GM10266 (cell line): ENCODE results near the gene TAS2R16.
"Not testable (repeated sequence)": the region's sequence is repeated elsewhere in the genome, so short reads cannot be mapped to it uniquely, and the experiment has no call there.

Source experiments
- DNase-seq: peaks from one replicate; pipeline ENCODE4 v3.0.0; 2012; ENCODE audit errors: extremely low spot score
- CTCF ChIP-seq: IDR thresholded peaks from 2 replicates; pipeline ENCODE4 v1.5.1; 2012; ENCODE audit warnings: mild to moderate bottlenecking, low read depth; ENCODE audit not compliant: control insufficient read depth, insufficient read depth; ENCODE audit errors: missing control alignments

The TAS2R16 gene

GRCh38 chr7:122975341-122975740 is 20.2 kb downstream of the TAS2R16 start:
- TF ChIP-seq CTCF: no peak
- no peak for DNase-seq

GRCh38 chr7:122974229-122974628 is 21.3 kb downstream of the TAS2R16 start:
- no peak for DNase-seq
- TF ChIP-seq CTCF: no peak

- TF ChIP-seq CTCF: no peak
- DNase-seq: no peak
Measured at GRCh38 chr7:122972056-122972455, 23.4 kb downstream of the TAS2R16 start.

- TF ChIP-seq CTCF: no peak
- DNase-seq: no peak
Measured at GRCh38 chr7:122970740-122971725, 24.5 kb downstream of the TAS2R16 start.

- no peak for DNase-seq
- TF ChIP-seq CTCF: no peak
Measured at GRCh38 chr7:122968389-122968788, 27.1 kb downstream of the TAS2R16 start.

- no peak for TF ChIP-seq CTCF
- DNase-seq: no peak
Measured at GRCh38 chr7:122965306-122965705, 30.2 kb downstream of the TAS2R16 start.

- DNase-seq: not testable (repeated sequence)
Measured at GRCh38 chr7:122953678-122954077, 41.8 kb downstream of the TAS2R16 start.

- TF ChIP-seq CTCF: no peak
Measured at GRCh38 chr7:122951006-122951405, 44.5 kb downstream of the TAS2R16 start.

More at GRCh38 chr7:122951006-122951405, 44.5 kb downstream of the TAS2R16 start:
- no peak for DNase-seq
